Liver (tissue), 9 donors: Measurements from ENCODE around the gene CELA2A. TPM values are rescaled to one million over a fixed set of nuclear protein-coding genes. Genes with fewer than 3 reads are reported as not detected.
"Not testable (repeated sequence)": the region's sequence is repeated elsewhere in the genome, so short reads cannot be mapped to it uniquely, and the experiment has no call there.

Experiments used
- DNase-seq: peaks from one replicate; pipeline ENCODE4 v3.0.0-alpha.2; 2017; ENCODE audit warnings: low spot score
- H3K27ac ChIP-seq, 2 donors: one replicate each; pipeline ENCODE4 v1.7.0; 2013; ENCODE audit warnings: inconsistent platforms in 2 of 2, low read length in 2 of 2, control low read depth in 1 of 2, low read depth in 1 of 2, mild to moderate bottlenecking in 1 of 2
- H3K27me3 ChIP-seq, 4 donors: one replicate each; pipeline versions ENCODE4 v1.6.1 to v1.7.0; 2013; ENCODE audit warnings: low read length in 3 of 4, inconsistent platforms in 1 of 4, mild to moderate bottlenecking in 1 of 4, moderate library complexity in 1 of 4; ENCODE audit not compliant: control insufficient read depth in 4 of 4, insufficient read depth in 4 of 4
- H3K36me3 ChIP-seq, 4 donors: one replicate each; pipeline versions ENCODE4 v1.6.1 to v1.7.0; 2013; ENCODE audit warnings: low read length in 3 of 4, mild to moderate bottlenecking in 3 of 4, low read depth in 1 of 4, moderate library complexity in 1 of 4; ENCODE audit not compliant: control insufficient read depth in 4 of 4, insufficient read depth in 3 of 4
- H3K4me1 ChIP-seq, 4 donors: one replicate each; pipeline versions ENCODE4 v1.6.1 to v1.7.0; 2013; ENCODE audit warnings: low read length in 3 of 4, mild to moderate bottlenecking in 3 of 4, moderate library complexity in 1 of 4; ENCODE audit not compliant: control insufficient read depth in 4 of 4, insufficient read depth in 4 of 4
- H3K4me3 ChIP-seq, 3 donors: one replicate each; pipeline versions ENCODE4 v1.6.1 to v1.7.0; 2013; ENCODE audit warnings: low read length in 3 of 3, control low read depth in 1 of 3, low read depth in 1 of 3, mild to moderate bottlenecking in 1 of 3
- H3K9ac ChIP-seq, 2 donors: one replicate each; pipeline ENCODE4 v1.7.0; 2013; ENCODE audit warnings: low read length in 2 of 2, mild to moderate bottlenecking in 2 of 2, moderate library complexity in 2 of 2, control low read depth in 1 of 2, low read depth in 1 of 2
- H3K9me3 ChIP-seq, 4 donors: one replicate each; pipeline versions ENCODE4 v1.6.1 to v1.7.0; 2013; ENCODE audit warnings: low read length in 3 of 4; ENCODE audit not compliant: control insufficient read depth in 4 of 4
- ATF3 ChIP-seq: IDR thresholded peaks from 2 replicates; pipeline ENCODE4 v1.6.1; 2016; ENCODE audit warnings: antibody characterized with exemption
- EGR1 ChIP-seq, 2 donors: IDR thresholded peaks; 2 replicates each; pipeline ENCODE4 v1.6.1; 2016 to 2018; ENCODE audit warnings: antibody characterized with exemption in 2 of 2, low read depth in 2 of 2
- FOXA1 ChIP-seq: IDR thresholded peaks from 2 replicates; pipeline ENCODE4 v1.6.1; 2016; ENCODE audit warnings: antibody characterized with exemption
- FOXA2 ChIP-seq: IDR thresholded peaks from 2 replicates; pipeline ENCODE4 v1.6.1; 2016; ENCODE audit warnings: antibody characterized with exemption
- GABPA ChIP-seq, 2 donors: IDR thresholded peaks in 1 of 2; conservative IDR thresholded peaks in 1 of 2; 2 replicates each; pipeline ENCODE4 v1.6.1; 2016; ENCODE audit warnings: antibody characterized with exemption in 2 of 2, mild to moderate bottlenecking in 1 of 2, moderate library complexity in 1 of 2
- HNF4A ChIP-seq, 2 donors: conservative IDR thresholded peaks; 2 replicates each; pipeline ENCODE4 v1.6.1; 2016; ENCODE audit warnings: antibody characterized with exemption in 2 of 2, mild to moderate bottlenecking in 2 of 2
- JUND ChIP-seq, 2 donors: IDR thresholded peaks; 2 replicates each; pipeline ENCODE4 v1.6.1; 2016; ENCODE audit warnings: antibody characterized with exemption in 2 of 2
- MAX ChIP-seq: IDR thresholded peaks from 2 replicates; pipeline ENCODE4 v1.6.1; 2016; ENCODE audit warnings: antibody characterized with exemption
- NR2F2 ChIP-seq: IDR thresholded peaks from 2 replicates; pipeline ENCODE4 v1.6.1; 2016; ENCODE audit warnings: antibody characterized with exemption
- RAD21 ChIP-seq, 2 donors: IDR thresholded peaks; 2 replicates each; pipeline ENCODE4 v1.6.1; 2016; ENCODE audit warnings: antibody characterized with exemption in 2 of 2, mild to moderate bottlenecking in 2 of 2
- REST ChIP-seq: IDR thresholded peaks from 2 replicates; pipeline ENCODE4 v1.6.1; 2016; ENCODE audit warnings: antibody characterized with exemption, mild to moderate bottlenecking
- RXRA ChIP-seq, 2 donors: IDR thresholded peaks; 2 replicates each; pipeline ENCODE4 v1.6.1; 2017 to 2018; ENCODE audit warnings: antibody characterized with exemption in 2 of 2, mild to moderate bottlenecking in 1 of 2
- SP1 ChIP-seq: IDR thresholded peaks from 2 replicates; pipeline ENCODE4 v1.6.1; 2018; ENCODE audit warnings: antibody characterized with exemption, mild to moderate bottlenecking
- TAF1 ChIP-seq: conservative IDR thresholded peaks from 2 replicates; pipeline ENCODE4 v1.6.1; 2016; ENCODE audit warnings: antibody characterized with exemption, mild to moderate bottlenecking
- ZBTB33 ChIP-seq: IDR thresholded peaks from 2 replicates; pipeline ENCODE4 v1.6.1; 2016; ENCODE audit warnings: antibody characterized with exemption
- WGBS: extraction: QIAGEN DNeasy Blood & Tissue Kit; methylation state at CpG from one replicate; pipeline ENCODE4 v1.1.7; 2013; 5-methylcytosine and 5-hydroxymethylcytosine counted together
- polyA plus RNA-seq, 2 donors: library from polyadenylated mRNA; stranded (reverse) in 1 of 2; unstranded in 1 of 2; fragments of 200-250 nt in 1 of 2; fragments of >200 nt in 1 of 2; fragmentation: Nextera tagmentation in 1 of 2; extraction: Ambion mirVana in 1 of 2; gene quantifications; one replicate each; pipeline versions ENCODE4 v1.2.1 to v1.2.3, GENCODE V29; 2013 to 2015
- total RNA-seq, 2 donors: library from RNA; depleted of rRNA; stranded (reverse); fragments of >200 nt; gene quantifications; one replicate each; pipeline ENCODE4 v1.2.3, GENCODE V29; 2014
- donor health status: healthy.
- donor health status: healthy.
- donor health status: healthy.
- donor health status: healthy.
- donor health status: healthy.

The CELA2A gene
- total and polyA plus RNA-seq, 4 donors = not detected

- Histone ChIP-seq H3K9me3 (no peaks in the 10 kb centered on the region), H3K27me3 (no peaks in the 10 kb centered on the region), H3K4me1 (no peaks in the 10 kb centered on the region), H3K36me3 (peaks cover 0 to 2% (median 0%) of the 10 kb centered on the region in 4 donors), H3K27ac (no peak overlapping the region), H3K9ac (no peak overlapping the region), H3K4me3 (no peak overlapping the region)
- TF ChIP-seq GABPA (IDR thresholded peaks at IDR 0.05 in 1 of 2, conservative IDR thresholded peaks at IDR 0.05 in 1 of 2) = no peak
- no peak for TF ChIP-seq MAX
- no peak for TF ChIP-seq RXRA (IDR thresholded peaks at IDR 0.05)
- TF ChIP-seq RAD21 (IDR thresholded peaks at IDR 0.05) = no peak
- no peak for TF ChIP-seq EGR1 (IDR thresholded peaks at IDR 0.05; ENCODE audit: low read depth in 2 of 2)
- no peak for TF ChIP-seq REST
- no peak for TF ChIP-seq NR2F2
- TF ChIP-seq FOXA2 = no peak
- TF ChIP-seq FOXA1 = no peak
- TF ChIP-seq SP1 = no peak
- no peak for TF ChIP-seq TAF1
- no peak for TF ChIP-seq ATF3
- TF ChIP-seq ZBTB33 = no peak
- DNase-seq = no peak
- 93% methylated on average over 2 of the region's 2 CpGs for WGBS
Observed at GRCh38 chr1:15483971-15484370, 27.4 kb downstream of the CELA2A start.

- not testable (repeated sequence) for DNase-seq, H3K9me3 ChIP-seq, H3K27me3 ChIP-seq, H3K4me3 ChIP-seq, H3K4me1 ChIP-seq, H3K36me3 ChIP-seq, H3K27ac ChIP-seq, H3K9ac ChIP-seq
- WGBS = 97% methylated on average over 6 of the region's 6 CpGs
Observed at GRCh38 chr1:15484443-15484842, 27.9 kb downstream of the CELA2A start.

GRCh38 chr1:15485636-15486035 is 29.1 kb downstream of the CELA2A start:
- Histone ChIP-seq H3K9me3 (no peaks in the 10 kb centered on the region), H3K27ac (no peak overlapping the region), H3K9ac (no peak overlapping the region), H3K36me3 (peaks cover 0 to 2% (median 0%) of the 10 kb centered on the region in 4 donors), H3K4me1 (no peaks in the 10 kb centered on the region), H3K4me3 (no peak overlapping the region), H3K27me3 (no peaks in the 10 kb centered on the region)
- WGBS = 98% methylated on average over 6 of the region's 6 CpGs
- no peak for DNase-seq
- no peak for TF ChIP-seq JUND (IDR thresholded peaks at IDR 0.05)
- no peak for TF ChIP-seq SP1
- no peak for TF ChIP-seq FOXA1
- TF ChIP-seq RXRA (IDR thresholded peaks at IDR 0.05) = no peak
- TF ChIP-seq HNF4A (conservative IDR thresholded peaks at IDR 0.05) = no peak
- no peak for TF ChIP-seq MAX

GRCh38 chr1:15486844-15487610 is 30.5 kb downstream of the CELA2A start:
- not testable (repeated sequence) for H3K9ac ChIP-seq, DNase-seq, H3K27me3 ChIP-seq, H3K36me3 ChIP-seq, H3K4me3 ChIP-seq, H3K4me1 ChIP-seq, H3K27ac ChIP-seq, H3K9me3 ChIP-seq
- 98% methylated on average over 17 of the region's 17 CpGs for WGBS
